HG03280 (cell line): ENCODE data around the gene HNRNPA0.
"Not testable (repeated sequence)": the region's sequence is repeated elsewhere in the genome, so short reads cannot be mapped to it uniquely, and the experiment has no call there.

Experiments
- ATAC-seq: cut with Tn5 transposase; IDR thresholded peaks from one replicate; pipeline ENCODE4 v1.9.1; 2021; ENCODE audit warnings: mild to moderate bottlenecking, moderate library complexity; ENCODE audit not compliant: unreplicated experiment

The HNRNPA0 gene

GRCh38 chr5:137754188-137754960, at the start of gene HNRNPA0:
Gene HNRNPA0, minus strand, starts transcription at chr5:137754363. Its CDS starts 297 bp downstream, at chr5:137754066.
- peak; percentile 75 for ATAC-seq

DNA sequence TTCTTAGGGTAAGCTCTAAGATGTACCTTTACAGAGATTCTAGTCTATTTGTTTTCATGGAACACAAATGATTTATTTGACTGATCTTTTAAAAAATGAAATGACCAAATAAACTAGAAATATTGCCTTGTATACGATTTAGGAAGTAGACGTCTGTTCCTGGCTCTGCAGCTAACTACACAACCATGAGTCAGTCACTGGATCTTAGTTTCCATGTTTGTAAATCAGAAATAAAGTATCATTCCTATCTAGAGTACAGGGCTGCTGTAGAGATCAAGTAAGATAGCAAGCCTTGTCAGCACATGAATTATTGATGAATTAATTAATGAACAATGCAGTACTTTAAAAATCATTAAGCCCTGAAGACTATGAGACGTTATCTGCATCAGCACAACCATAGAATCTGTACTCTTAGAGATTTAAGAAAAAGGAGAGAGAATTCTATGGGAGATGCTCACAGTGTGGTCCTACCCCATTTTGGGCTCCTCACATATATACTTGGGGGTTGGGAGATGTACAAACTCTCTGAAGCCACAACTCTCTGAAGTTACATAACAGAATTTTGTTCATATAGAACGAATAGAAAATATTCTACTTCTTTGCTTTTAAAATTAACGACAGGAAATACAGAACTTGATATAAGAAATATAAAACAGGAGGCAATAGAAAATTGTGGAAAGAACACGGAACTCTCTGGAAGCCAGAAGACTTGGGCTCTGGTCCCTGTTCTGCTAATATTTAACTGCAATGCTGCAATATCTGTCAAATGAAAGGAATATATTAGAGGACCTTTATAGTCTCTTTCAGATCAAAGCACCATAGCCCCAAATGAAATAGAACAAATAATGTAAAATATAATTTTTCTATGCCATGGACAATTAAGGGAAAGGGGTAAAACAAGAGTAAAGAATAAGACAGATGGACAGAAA, 48.4 kb upstream of the HNRNPA0 start:
- no peak for ATAC-seq

GRCh38 chr5:137800700-137801411, 46.7 kb upstream of the HNRNPA0 start:
- no peak for ATAC-seq

DNA sequence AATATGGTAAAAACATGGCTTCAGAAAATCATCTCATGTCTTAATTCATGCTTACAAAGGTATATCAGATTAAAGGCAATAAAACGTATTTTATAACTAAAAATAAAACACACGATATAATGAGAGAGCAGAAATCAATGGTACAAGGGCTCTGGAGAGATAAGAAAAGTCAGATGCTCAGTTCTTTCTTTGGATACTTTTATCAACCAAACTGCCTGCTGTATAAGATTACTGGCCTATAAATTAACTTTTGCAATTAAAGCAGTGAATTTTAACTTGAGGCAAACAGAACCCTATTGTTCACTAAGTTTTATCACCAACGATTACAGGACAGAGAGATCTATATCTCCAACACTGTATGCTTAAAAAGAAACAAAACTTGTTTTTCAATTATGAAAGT, 42.1 kb upstream of the HNRNPA0 start:
- ATAC-seq = no peak

GRCh38 chr5:137794863-137795262, 40.7 kb upstream of the HNRNPA0 start:
- no peak for ATAC-seq

- ATAC-seq = no peak
Measured at GRCh38 chr5:137792303-137792702, 38.1 kb upstream of the HNRNPA0 start.

- ATAC-seq = no peak
Measured at GRCh38 chr5:137791799-137792198, 37.6 kb upstream of the HNRNPA0 start.

- no peak for ATAC-seq
Measured at GRCh38 chr5:137791387-137791786, 37.2 kb upstream of the HNRNPA0 start.

- ATAC-seq = not testable (repeated sequence)
Measured at GRCh38 chr5:137788560-137788959, 34.4 kb upstream of the HNRNPA0 start.

- no peak for ATAC-seq
Measured at GRCh38 chr5:137782984-137783536, 28.9 kb upstream of the HNRNPA0 start.

DNA sequence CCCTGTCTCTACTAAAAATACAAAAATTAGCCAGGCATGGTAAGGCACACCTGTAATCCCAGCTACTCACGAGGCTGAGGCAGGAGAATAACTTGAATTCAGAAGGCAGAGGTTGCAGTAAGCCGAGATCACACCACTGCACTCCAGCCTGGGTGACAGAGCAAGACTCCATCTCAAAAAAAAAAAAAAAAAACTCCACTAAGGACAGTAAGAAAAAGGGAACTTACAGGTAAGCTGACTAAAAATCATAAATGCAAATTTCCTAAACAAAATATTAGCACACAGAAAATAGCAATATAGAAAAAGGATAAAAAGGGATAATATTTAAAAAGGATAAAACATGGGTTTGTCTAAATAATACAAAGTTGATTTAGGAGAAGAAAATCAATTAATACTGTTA, 27.9 kb upstream of the HNRNPA0 start:
- no peak for ATAC-seq

- no peak for ATAC-seq
Measured at GRCh38 chr5:137778772-137779564, 24.8 kb upstream of the HNRNPA0 start.

- not testable (repeated sequence) for ATAC-seq
Measured at GRCh38 chr5:137767937-137768336, 13.8 kb upstream of the HNRNPA0 start.

- ATAC-seq = no peak
Measured at GRCh38 chr5:137761566-137761965, 7.4 kb upstream of the HNRNPA0 start.

GRCh38 chr5:137760719-137761516, 6.8 kb upstream of the HNRNPA0 start:
- no peak for ATAC-seq

- ATAC-seq = no peak
Measured at GRCh38 chr5:137760294-137760693, 6.1 kb upstream of the HNRNPA0 start.

- ATAC-seq = peak; percentile 49
Measured at GRCh38 chr5:137758715-137759306, 4.6 kb upstream of the HNRNPA0 start.

DNA sequence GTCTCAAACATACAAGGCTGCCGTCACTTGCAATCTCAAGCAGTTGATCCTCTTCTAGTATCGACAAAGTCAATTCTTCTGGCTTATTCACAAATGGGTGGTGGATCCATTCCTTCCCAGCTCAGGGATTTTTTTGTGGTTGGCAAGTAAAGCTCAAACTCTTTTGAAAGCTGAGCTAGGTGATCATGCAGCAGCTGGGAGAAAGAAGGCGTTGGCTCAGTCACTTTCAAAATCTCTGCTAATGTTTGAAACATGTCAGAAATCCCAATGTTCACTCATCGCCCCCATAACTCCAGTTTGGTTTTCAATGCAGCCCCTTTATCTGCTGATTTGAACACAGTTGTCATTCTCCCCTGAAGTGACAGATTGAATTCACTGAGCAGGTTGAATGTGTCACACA, 4.0 kb upstream of the HNRNPA0 start:
- no peak for ATAC-seq

DNA sequence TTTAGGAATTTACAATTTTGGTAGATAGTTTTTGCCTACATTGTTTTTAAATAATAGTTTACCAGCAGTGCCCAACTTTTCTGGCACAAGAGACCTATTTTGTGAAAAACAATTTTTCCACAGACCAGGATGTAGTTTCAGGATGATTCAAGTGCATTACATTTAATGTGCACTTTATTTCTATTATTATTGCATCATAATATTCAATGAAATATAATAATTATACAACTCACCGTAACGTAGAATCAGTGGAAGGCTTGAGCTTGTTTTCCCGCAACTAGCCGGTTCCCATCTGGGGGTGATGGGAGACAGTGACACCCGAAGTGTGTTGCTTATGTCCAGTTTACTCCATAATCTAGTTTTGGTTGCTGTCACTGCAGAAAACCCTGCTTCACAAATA, 3.5 kb upstream of the HNRNPA0 start:
- no peak for ATAC-seq
